SH-SY5Y (cell line): Measurements from ENCODE around the gene C5.

Experiments used
- GATA2 ChIP-seq: IDR thresholded peaks from 2 replicates; pipeline ENCODE4 v1.6.1; 2011; ENCODE audit warnings: mild to moderate bottlenecking, low read depth, low read length
- GATA3 ChIP-seq: IDR thresholded peaks from 2 replicates; pipeline ENCODE4 v1.6.1; 2011; ENCODE audit warnings: low read depth, mild to moderate bottlenecking, low read length, moderate library complexity

GRCh38 chr9:120997502-120997901, 52.6 kb downstream of the C5 start:
- TF ChIP-seq GATA2 (no peak), GATA3 (no peak)
